ENCODE data around the gene UVSSA. TPM values are rescaled to one million over a fixed set of nuclear protein-coding genes. Genes with fewer than 3 reads are reported as not detected.

Gene UVSSA
- total and polyA plus RNA-seq, 9 of the 15 experiments (the other 6 are each of a cell fraction or from before 2014, with no cell fraction given): 0.21 to 14.6 (median 3.3) TPM

DNA sequence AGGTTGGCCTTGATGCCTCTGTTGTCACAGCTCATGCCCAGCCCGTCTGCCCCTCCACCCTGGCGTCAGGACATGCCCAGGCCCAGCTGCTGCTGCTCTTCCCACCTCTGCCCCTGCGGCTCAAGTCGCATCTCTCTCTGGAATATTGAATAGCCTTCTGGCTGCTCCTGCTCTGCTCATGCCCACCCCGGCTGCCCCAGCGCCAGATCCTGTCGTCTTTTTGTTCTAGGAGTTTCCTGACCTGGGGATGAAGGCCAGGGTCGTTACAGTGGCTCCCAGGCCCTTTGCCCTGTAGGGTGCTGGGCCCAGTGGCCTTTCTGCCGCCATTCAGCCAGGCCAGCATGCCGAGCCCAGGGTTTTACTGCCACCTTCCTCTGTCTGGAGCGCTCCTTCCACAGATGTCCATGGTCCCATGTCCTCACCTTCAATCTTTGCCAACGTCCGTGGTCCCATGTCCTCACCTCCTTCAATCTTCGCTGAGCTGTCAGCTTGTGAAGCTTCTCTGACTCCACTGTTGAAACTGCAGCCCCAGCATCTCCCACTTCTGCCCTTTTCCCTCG lies 47.6 kb upstream of the UVSSA start (continued):
- TF ChIP-seq, protein P1, sequence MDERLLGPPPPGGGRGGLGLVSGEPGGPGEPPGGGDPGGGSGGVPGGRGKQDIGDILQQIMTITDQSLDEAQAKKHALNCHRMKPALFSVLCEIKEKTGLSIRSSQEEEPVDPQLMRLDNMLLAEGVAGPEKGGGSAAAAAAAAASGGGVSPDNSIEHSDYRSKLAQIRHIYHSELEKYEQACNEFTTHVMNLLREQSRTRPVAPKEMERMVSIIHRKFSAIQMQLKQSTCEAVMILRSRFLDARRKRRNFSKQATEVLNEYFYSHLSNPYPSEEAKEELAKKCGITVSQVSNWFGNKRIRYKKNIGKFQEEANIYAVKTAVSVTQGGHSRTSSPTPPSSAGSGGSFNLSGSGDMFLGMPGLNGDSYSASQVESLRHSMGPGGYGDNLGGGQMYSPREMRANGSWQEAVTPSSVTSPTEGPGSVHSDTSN (CRISPR knock-in tag; IDR thresholded peaks at IDR 0.05; ENCODE audit: low read depth): no peak
- TF ChIP-seq, protein P1 (tag; conservative IDR thresholded peaks at IDR 0.05; ENCODE audit: low read depth): no peak
- TF ChIP-seq MTA3 (IDR thresholded peaks at IDR 0.05; ENCODE audit: borderline replicate concordance) (no peak), ZNF274 (IDR thresholded peaks at IDR 0.05; ENCODE audit: borderline replicate concordance, low read depth, low read length) (no peak)
- TF ChIP-seq, protein P2, sequence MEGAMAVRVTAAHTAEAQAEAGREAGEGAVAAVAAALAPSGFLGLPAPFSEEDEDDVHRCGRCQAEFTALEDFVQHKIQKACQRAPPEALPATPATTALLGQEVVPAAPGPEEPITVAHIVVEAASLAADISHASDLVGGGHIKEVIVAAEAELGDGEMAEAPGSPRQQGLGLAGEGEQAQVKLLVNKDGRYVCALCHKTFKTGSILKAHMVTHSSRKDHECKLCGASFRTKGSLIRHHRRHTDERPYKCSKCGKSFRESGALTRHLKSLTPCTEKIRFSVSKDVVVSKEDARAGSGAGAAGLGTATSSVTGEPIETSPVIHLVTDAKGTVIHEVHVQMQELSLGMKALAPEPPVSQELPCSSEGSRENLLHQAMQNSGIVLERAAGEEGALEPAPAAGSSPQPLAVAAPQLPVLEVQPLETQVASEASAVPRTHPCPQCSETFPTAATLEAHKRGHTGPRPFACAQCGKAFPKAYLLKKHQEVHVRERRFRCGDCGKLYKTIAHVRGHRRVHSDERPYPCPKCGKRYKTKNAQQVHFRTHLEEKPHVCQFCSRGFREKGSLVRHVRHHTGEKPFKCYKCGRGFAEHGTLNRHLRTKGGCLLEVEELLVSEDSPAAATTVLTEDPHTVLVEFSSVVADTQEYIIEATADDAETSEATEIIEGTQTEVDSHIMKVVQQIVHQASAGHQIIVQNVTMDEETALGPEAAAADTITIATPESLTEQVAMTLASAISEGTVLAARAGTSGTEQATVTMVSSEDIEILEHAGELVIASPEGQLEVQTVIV (CRISPR knock-in tag; IDR thresholded peaks at IDR 0.05; ENCODE audit: borderline replicate concordance): no peak

Data from K562 (cell line).